Esophagus (tissue), 2 donors: ENCODE results near the gene DOK6. TPM values are rescaled to one million over a fixed set of nuclear protein-coding genes. Genes with fewer than 3 reads are reported as not detected.

Experiments
- H3K27ac ChIP-seq, 2 donors: one replicate each; pipeline ENCODE4 v1.5.1; 2013; ENCODE audit warnings: low read depth in 2 of 2, mild to moderate bottlenecking in 2 of 2, inconsistent platforms in 1 of 2, low read length in 1 of 2, moderate library complexity in 1 of 2
- H3K27me3 ChIP-seq, 2 donors: one replicate each; pipeline ENCODE4 v1.6.1; 2013; ENCODE audit warnings: low read length in 2 of 2, control low read depth in 1 of 2, mild to moderate bottlenecking in 1 of 2; ENCODE audit not compliant: insufficient read depth in 2 of 2, control insufficient read depth in 1 of 2
- H3K36me3 ChIP-seq, 2 donors: one replicate each; pipeline ENCODE4 v1.6.1; 2013; ENCODE audit warnings: low read length in 1 of 2; ENCODE audit not compliant: control insufficient read depth in 2 of 2, insufficient read depth in 2 of 2
- H3K4me1 ChIP-seq, 2 donors: one replicate each; pipeline ENCODE4 v1.6.1; 2013; ENCODE audit warnings: low read length in 1 of 2; ENCODE audit not compliant: control insufficient read depth in 2 of 2, insufficient read depth in 2 of 2
- H3K4me3 ChIP-seq, 2 donors: one replicate each; pipeline ENCODE4 v1.5.1; 2013; ENCODE audit warnings: low read length in 2 of 2, mild to moderate bottlenecking in 2 of 2, low read depth in 1 of 2, moderate library complexity in 1 of 2
- H3K9me3 ChIP-seq, 2 donors: one replicate each; pipeline ENCODE4 v1.6.1; 2013; ENCODE audit warnings: mild to moderate bottlenecking in 2 of 2, low read depth in 1 of 2, low read length in 1 of 2, moderate library complexity in 1 of 2; ENCODE audit not compliant: control insufficient read depth in 2 of 2, insufficient read depth in 1 of 2
- WGBS, 2 donors: extraction: QIAGEN DNeasy Blood & Tissue Kit; methylation state at CpG; one replicate each; pipeline ENCODE4 v1.1.7; 2013; 5-methylcytosine and 5-hydroxymethylcytosine counted together
- polyA plus RNA-seq, 2 donors: library from polyadenylated mRNA; stranded (reverse); fragments of 200-250 nt; gene quantifications; one replicate each; pipeline ENCODE4 v1.2.3, GENCODE V29; 2013
- donor health status: healthy with polysubstance abuse.
- donor health status: Bipolar disorder and iron deficiency.

The DOK6 gene
- polyA plus RNA-seq, 2 donors = 0.07 to 0.10 TPM

- no peaks in the 10 kb centered on the region for H3K27me3 ChIP-seq
- H3K27ac ChIP-seq = no peak overlapping the region
- no peak overlapping the region for H3K4me3 ChIP-seq
- no peaks in the 10 kb centered on the region for H3K4me1 ChIP-seq
- no peaks in the 10 kb centered on the region for H3K36me3 ChIP-seq
- no peaks in the 10 kb centered on the region for H3K9me3 ChIP-seq
- 83 to 87% methylated on average over 2 of the region's 2 CpGs for WGBS, 2 donors
These were observed 300.6 kb downstream of the DOK6 start for GRCh38 chr18:69701305-69701704.

- H3K9me3 ChIP-seq = no peaks in the 10 kb centered on the region
- no peak overlapping the region for H3K27ac ChIP-seq
- no peak overlapping the region for H3K4me3 ChIP-seq
- no peaks in the 10 kb centered on the region for H3K36me3 ChIP-seq
- H3K4me1 ChIP-seq = no peaks in the 10 kb centered on the region
- H3K27me3 ChIP-seq = no peaks in the 10 kb centered on the region
These were observed 302.8 kb downstream of the DOK6 start for GRCh38 chr18:69703461-69703860.

GRCh38 chr18:69705987-69706386 is 305.3 kb downstream of the DOK6 start:
- no peaks in the 10 kb centered on the region for H3K9me3 ChIP-seq
- no peak overlapping the region for H3K27ac ChIP-seq
- no peaks in the 10 kb centered on the region for H3K4me1 ChIP-seq
- WGBS, 2 donors = 44 to 59% methylated on average over 2 of the region's 2 CpGs
- no peaks in the 10 kb centered on the region for H3K36me3 ChIP-seq
- H3K4me3 ChIP-seq = no peak overlapping the region
- no peaks in the 10 kb centered on the region for H3K27me3 ChIP-seq

GRCh38 chr18:69708844-69709243 is 308.2 kb downstream of the DOK6 start:
- 74 to 77% methylated on average over 7 of the region's 7 CpGs for WGBS, 2 donors
- no peaks in the 10 kb centered on the region for H3K9me3 ChIP-seq
- H3K4me1 ChIP-seq = no peaks in the 10 kb centered on the region

GRCh38 chr18:69715191-69715795 is 314.6 kb downstream of the DOK6 start:
- Histone ChIP-seq H3K4me1 (no peaks in the 10 kb centered on the region), H3K4me3 (no peak overlapping the region), H3K27ac (no peak overlapping the region), H3K36me3 (no peaks in the 10 kb centered on the region), H3K9me3 (no peaks in the 10 kb centered on the region), H3K27me3 (no peaks in the 10 kb centered on the region)
- WGBS, 2 donors = 76 to 77% methylated on average over 7 of the region's 7 CpGs

More at GRCh38 chr18:69708844-69709243, 308.2 kb downstream of the DOK6 start:
- no peaks in the 10 kb centered on the region for H3K27me3 ChIP-seq
- H3K4me3 ChIP-seq = no peak overlapping the region
- no peak overlapping the region for H3K27ac ChIP-seq
- H3K36me3 ChIP-seq = no peaks in the 10 kb centered on the region

- Histone ChIP-seq H3K4me3 (no peak overlapping the region), H3K27ac (no peak overlapping the region), H3K4me1 (no peaks in the 10 kb centered on the region), H3K9me3 (no peaks in the 10 kb centered on the region), H3K27me3 (no peaks in the 10 kb centered on the region), H3K36me3 (no peaks in the 10 kb centered on the region)
- WGBS, 2 donors = 87 to 92% methylated on average over 2 of the region's 2 CpGs
These were observed 316.9 kb downstream of the DOK6 start for GRCh38 chr18:69717586-69717985.

GRCh38 chr18:69718912-69719547 is 318.3 kb downstream of the DOK6 start:
- H3K27me3 ChIP-seq = no peaks in the 10 kb centered on the region
- H3K9me3 ChIP-seq = no peaks in the 10 kb centered on the region
- H3K36me3 ChIP-seq = no peaks in the 10 kb centered on the region
- no peak overlapping the region for H3K27ac ChIP-seq
- H3K4me1 ChIP-seq = no peaks in the 10 kb centered on the region
- whole genome bisulfite sequencing, 2 donors = 79 to 88% methylated on average over 1 of the region's 1 CpG
- no peak overlapping the region for H3K4me3 ChIP-seq

- H3K9me3 ChIP-seq = no peaks in the 10 kb centered on the region
- H3K4me3 ChIP-seq = no peak overlapping the region
- no peak overlapping the region for H3K27ac ChIP-seq
- no peaks in the 10 kb centered on the region for H3K4me1 ChIP-seq
- no peaks in the 10 kb centered on the region for H3K36me3 ChIP-seq
- H3K27me3 ChIP-seq = no peaks in the 10 kb centered on the region
- 69 to 75% methylated on average over 4 of the region's 4 CpGs for WGBS, 2 donors
These were observed 319.7 kb downstream of the DOK6 start for GRCh38 chr18:69720422-69720821.

GRCh38 chr18:69723434-69723833 is 322.7 kb downstream of the DOK6 start:
- no peaks in the 10 kb centered on the region for H3K9me3 ChIP-seq
- no peak overlapping the region for H3K27ac ChIP-seq
- no peaks in the 10 kb centered on the region for H3K4me1 ChIP-seq
- no peaks in the 10 kb centered on the region for H3K27me3 ChIP-seq
- no peaks in the 10 kb centered on the region for H3K36me3 ChIP-seq
- no peak overlapping the region for H3K4me3 ChIP-seq
- WGBS, 2 donors = 64 to 77% methylated on average over 3 of the region's 3 CpGs

GRCh38 chr18:69725009-69725408 is 324.3 kb downstream of the DOK6 start:
- Histone ChIP-seq H3K4me1 (no peaks in the 10 kb centered on the region), H3K9me3 (no peaks in the 10 kb centered on the region)
- whole genome bisulfite sequencing, 2 donors = 79 to 82% methylated on average over 8 of the region's 8 CpGs

More at GRCh38 chr18:69725009-69725408, 324.3 kb downstream of the DOK6 start:
- H3K36me3 ChIP-seq = no peaks in the 10 kb centered on the region
- no peak overlapping the region for H3K4me3 ChIP-seq
- no peak overlapping the region for H3K27ac ChIP-seq
- H3K27me3 ChIP-seq = no peaks in the 10 kb centered on the region
